HFFc6 (cell line): ENCODE measurements around the gene STAG3. TPM values are rescaled to one million over a fixed set of nuclear protein-coding genes. Genes with fewer than 3 reads are reported as not detected.
"Not testable (repeated sequence)": the region's sequence is repeated elsewhere in the genome, so short reads cannot be mapped to it uniquely, and the experiment has no call there.

ENCODE experiments used
- DNase-seq: peaks from one replicate; pipeline ENCODE4 v3.0.0-alpha.2; 2018
- H3K27ac Mint-ChIP-seq: 2 replicates; pipeline ENCODE4 v1.8.0; 2020; ENCODE audit warnings: mild to moderate bottlenecking, mixed read lengths
- H3K27me3 Mint-ChIP-seq: 2 replicates; pipeline ENCODE4 v1.8.0; 2021; ENCODE audit warnings: mild to moderate bottlenecking, moderate library complexity, mixed read lengths; ENCODE audit not compliant: insufficient read depth
- H3K36me3 Mint-ChIP-seq: 2 replicates; pipeline ENCODE4 v1.8.0; 2021; ENCODE audit warnings: low read depth, mixed read lengths
- H3K4me1 Mint-ChIP-seq: 2 replicates; pipeline ENCODE4 v1.8.0; 2020; ENCODE audit warnings: low read depth, mixed read lengths
- H3K4me3 Mint-ChIP-seq: 2 replicates; pipeline ENCODE4 v1.8.0; 2020; ENCODE audit warnings: mild to moderate bottlenecking, moderate library complexity, mixed read lengths
- H3K9me3 Mint-ChIP-seq: 2 replicates; pipeline ENCODE4 v1.8.0; 2020; ENCODE audit warnings: mild to moderate bottlenecking, mixed read lengths
- CTCF ChIP-seq: fragments of 200-600 bp; sonication (generic); IDR thresholded peaks from 2 replicates; pipeline ENCODE4 v1.5.0; 2021; ENCODE audit warnings: antibody characterized with exemption, mild to moderate bottlenecking
- total RNA-seq, 6 experiments: library from RNA; stranded (reverse); fragmentation: NEBNext Ultra II Directional; extraction: Animal tissue kit (Norgen Biotek cat#: 25700); gene quantifications; 2 replicates in 1 of 6; 3 replicates in 5 of 6; pipeline ENCODE4 v1.2.3, GENCODE V29; 2021

Gene STAG3
- total RNA-seq, 6 experiments from 2014 or later = 0.24 to 0.91 (median 0.43) TPM

GRCh38 chr7:100219271-100219737, 41.6 kb downstream of the STAG3 start:
- Mint-ChIP-seq H3K4me3 (no peak overlapping the region), H3K27me3 (peaks cover 2% of the 10 kb centered on the region), H3K4me1 (peaks cover 9% of the 10 kb centered on the region), H3K9me3 (no peaks in the 10 kb centered on the region), H3K27ac (no peak overlapping the region), H3K36me3 (no peaks in the 10 kb centered on the region)
- no peak for TF ChIP-seq CTCF
- DNase-seq = no peak

- not testable (repeated sequence) for H3K36me3 Mint-ChIP-seq, H3K4me1 Mint-ChIP-seq, H3K27me3 Mint-ChIP-seq, H3K27ac Mint-ChIP-seq, H3K9me3 Mint-ChIP-seq, H3K4me3 Mint-ChIP-seq, DNase-seq
Measured at GRCh38 chr7:100219801-100220585, 42.3 kb downstream of the STAG3 start, which contains the start of gene PVRIG. TSS of gene PVRIG (plus strand) at chr7:100219949. CDS start at chr7:100219971, 22 bp downstream.

GRCh38 chr7:100220586-100221230, 43.0 kb downstream of the STAG3 start:
- H3K4me1 Mint-ChIP-seq = peaks cover 9% of the 10 kb centered on the region
- no peak overlapping the region for H3K27ac Mint-ChIP-seq
- DNase-seq = no peak
- no peaks in the 10 kb centered on the region for H3K36me3 Mint-ChIP-seq
- no peak overlapping the region for H3K4me3 Mint-ChIP-seq
- no peaks in the 10 kb centered on the region for H3K9me3 Mint-ChIP-seq
- TF ChIP-seq CTCF = no peak
- H3K27me3 Mint-ChIP-seq = peaks cover 2% of the 10 kb centered on the region

- no peak for TF ChIP-seq CTCF
- no peaks in the 10 kb centered on the region for H3K9me3 Mint-ChIP-seq
- peaks cover 2% of the 10 kb centered on the region for H3K27me3 Mint-ChIP-seq
- no peak for DNase-seq
- no peak overlapping the region for H3K27ac Mint-ChIP-seq
- H3K4me1 Mint-ChIP-seq = peaks cover 9% of the 10 kb centered on the region
- H3K36me3 Mint-ChIP-seq = no peaks in the 10 kb centered on the region
- H3K4me3 Mint-ChIP-seq = no peak overlapping the region
Measured at GRCh38 chr7:100221231-100221718, 43.6 kb downstream of the STAG3 start.

- Mint-ChIP-seq H3K9me3 (no peaks in the 10 kb centered on the region), H3K36me3 (no peaks in the 10 kb centered on the region), H3K4me3 (no peak overlapping the region), H3K27me3 (peaks cover 2% of the 10 kb centered on the region), H3K4me1 (peaks cover 9% of the 10 kb centered on the region), H3K27ac (no peak overlapping the region)
- no peak for TF ChIP-seq CTCF
- DNase-seq = no peak
Measured at GRCh38 chr7:100221767-100222444, 44.2 kb downstream of the STAG3 start.
